Endothelial cell (in vitro differentiated cells): ENCODE measurements around the gene KIAA1671. TPM values are rescaled to one million over a fixed set of nuclear protein-coding genes. Genes with fewer than 3 reads are reported as not detected.
A peak's percentile ranks its signal among the peaks of the same experiment; 100 is the strongest.

Experiments
- DNase-seq: peaks from one replicate; pipeline ENCODE4 v3.0.0; 2021; ENCODE audit warnings: low spot score
- H3K27ac Mint-ChIP-seq: one replicate; pipeline ENCODE4 v1.8.0; 2021; ENCODE audit warnings: mixed read lengths, inconsistent platforms; ENCODE audit not compliant: unreplicated experiment
- H3K27me3 Mint-ChIP-seq: one replicate; pipeline ENCODE4 v1.8.0; 2021; ENCODE audit warnings: mild to moderate bottlenecking, moderate library complexity, mixed read lengths, inconsistent platforms; ENCODE audit not compliant: unreplicated experiment
- H3K36me3 Mint-ChIP-seq: one replicate; pipeline ENCODE4 v1.8.0; 2021; ENCODE audit warnings: mild to moderate bottlenecking, low read depth, mixed read lengths, inconsistent platforms; ENCODE audit not compliant: unreplicated experiment
- H3K4me1 Mint-ChIP-seq: one replicate; pipeline ENCODE4 v1.8.0; 2021; ENCODE audit warnings: mild to moderate bottlenecking, mixed read lengths, inconsistent platforms; ENCODE audit not compliant: unreplicated experiment
- H3K4me3 Mint-ChIP-seq: one replicate; pipeline ENCODE4 v1.8.0; 2021; ENCODE audit warnings: mild to moderate bottlenecking, mixed read lengths, inconsistent platforms; ENCODE audit not compliant: unreplicated experiment
- H3K9me3 Mint-ChIP-seq: one replicate; pipeline ENCODE4 v1.8.0; 2021; ENCODE audit warnings: mixed read lengths, inconsistent platforms; ENCODE audit not compliant: unreplicated experiment
- CTCF ChIP-seq: fragments of 200-600 bp; sonication (generic); IDR thresholded peaks from one replicate; pipeline ENCODE4 v1.5.0; 2021; ENCODE audit warnings: antibody characterized with exemption; ENCODE audit not compliant: unreplicated experiment
- total RNA-seq: library from RNA; stranded (reverse); fragmentation: NEBNext Ultra II Directional; extraction: Animal tissue kit (Norgen Biotek cat#: 25700); gene quantifications from one replicate; pipeline ENCODE4 v1.2.1, GENCODE V29; 2021; ENCODE audit not compliant: unreplicated experiment

The KIAA1671 gene
- total RNA-seq, 1 donor from 2014 or later: 92.1 TPM

GRCh38 chr22:24985826-24986214, 33.3 kb downstream of the KIAA1671 start:
- Mint-ChIP-seq H3K4me1 (peaks cover 30% of the 10 kb centered on the region), H3K27me3 (no peaks in the 10 kb centered on the region), H3K36me3 (no peaks in the 10 kb centered on the region), H3K4me3 (no peak overlapping the region), H3K27ac (peak overlapping the region; percentile 86), H3K9me3 (no peaks in the 10 kb centered on the region)
- no peak for TF ChIP-seq CTCF
- DNase-seq: no peak

- Mint-ChIP-seq H3K9me3 (no peaks in the 10 kb centered on the region), H3K4me3 (no peak overlapping the region), H3K4me1 (peaks cover 27% of the 10 kb centered on the region), H3K27me3 (no peaks in the 10 kb centered on the region), H3K36me3 (no peaks in the 10 kb centered on the region), H3K27ac (peak overlapping the region; percentile 30)
- DNase-seq: no peak
- TF ChIP-seq CTCF: no peak
Measured at GRCh38 chr22:24986816-24987215, 34.3 kb downstream of the KIAA1671 start.

GRCh38 chr22:24989135-24989534, 36.6 kb downstream of the KIAA1671 start:
- no peak for DNase-seq
- peak overlapping the region; percentile 24 for H3K27ac Mint-ChIP-seq
- H3K9me3 Mint-ChIP-seq: no peaks in the 10 kb centered on the region
- no peak overlapping the region for H3K4me3 Mint-ChIP-seq
- peaks cover 22% of the 10 kb centered on the region for H3K4me1 Mint-ChIP-seq
- TF ChIP-seq CTCF: no peak
- H3K27me3 Mint-ChIP-seq: no peaks in the 10 kb centered on the region
- H3K36me3 Mint-ChIP-seq: no peaks in the 10 kb centered on the region

- Mint-ChIP-seq H3K4me3 (no peak overlapping the region), H3K9me3 (no peaks in the 10 kb centered on the region), H3K36me3 (no peaks in the 10 kb centered on the region), H3K4me1 (peaks cover 20% of the 10 kb centered on the region), H3K27me3 (no peaks in the 10 kb centered on the region), H3K27ac (no peak overlapping the region)
- no peak for DNase-seq
- no peak for TF ChIP-seq CTCF
Measured at GRCh38 chr22:24989541-24989951, 37.0 kb downstream of the KIAA1671 start.

GRCh38 chr22:24990344-24990905, 37.9 kb downstream of the KIAA1671 start:
- no peaks in the 10 kb centered on the region for H3K36me3 Mint-ChIP-seq
- H3K9me3 Mint-ChIP-seq: no peaks in the 10 kb centered on the region
- peaks cover 13% of the 10 kb centered on the region for H3K4me1 Mint-ChIP-seq
- no peak for DNase-seq
- H3K27me3 Mint-ChIP-seq: no peaks in the 10 kb centered on the region
- no peak overlapping the region for H3K27ac Mint-ChIP-seq
- H3K4me3 Mint-ChIP-seq: no peak overlapping the region
- TF ChIP-seq CTCF: no peak
